ENCODE results near the gene LRP2BP. TPM values are rescaled to one million over a fixed set of nuclear protein-coding genes. Genes with fewer than 3 reads are reported as not detected.

The LRP2BP gene
- total RNA-seq, 1 experiment from 2014 or later = 0.33 TPM

DNA sequence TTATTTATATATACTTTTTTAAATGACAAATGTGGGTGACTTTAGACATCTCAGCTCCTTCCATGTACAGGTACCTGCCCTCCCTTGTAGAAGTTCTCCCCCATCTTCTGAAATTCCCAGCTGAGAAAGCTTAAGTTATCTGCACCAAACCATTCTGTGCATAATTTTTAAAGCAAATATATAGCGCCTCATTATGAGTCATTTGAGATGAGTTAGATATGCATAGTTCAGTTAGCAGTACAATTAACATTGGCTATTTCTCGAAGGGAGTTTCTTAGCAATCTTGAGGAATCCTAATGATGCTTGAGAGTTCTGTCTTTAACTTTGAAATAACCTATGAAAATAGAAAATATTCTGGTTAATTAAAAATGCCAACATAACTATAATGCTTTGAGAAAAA, 49.5 kb upstream of the LRP2BP start:
- TF ChIP-seq ZNF512 (CRISPR knock-in tag; IDR thresholded peaks at IDR 0.05; ENCODE audit: borderline replicate concordance) (no peak), ZNF219 (CRISPR knock-in tag; IDR thresholded peaks at IDR 0.05; ENCODE audit: borderline replicate concordance) (no peak), EMX1 (CRISPR knock-in tag; IDR thresholded peaks at IDR 0.05) (no peak), E2F4 (CRISPR knock-in tag; IDR thresholded peaks at IDR 0.05; ENCODE audit: borderline replicate concordance, low read depth) (no peak), NFATC4 (CRISPR knock-in tag; IDR thresholded peaks at IDR 0.05) (no peak), CREB1 (CRISPR knock-in tag; IDR thresholded peaks at IDR 0.05) (no peak), NFE2L1 (CRISPR knock-in tag; IDR thresholded peaks at IDR 0.05) (no peak), JUN (CRISPR knock-in tag; IDR thresholded peaks at IDR 0.05) (no peak), JAZF1 (CRISPR knock-in tag; IDR thresholded peaks at IDR 0.05) (no peak)
- TF ChIP-seq, protein P1, sequence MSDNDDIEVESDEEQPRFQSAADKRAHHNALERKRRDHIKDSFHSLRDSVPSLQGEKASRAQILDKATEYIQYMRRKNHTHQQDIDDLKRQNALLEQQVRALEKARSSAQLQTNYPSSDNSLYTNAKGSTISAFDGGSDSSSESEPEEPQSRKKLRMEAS (CRISPR knock-in tag; IDR thresholded peaks at IDR 0.05) = no peak
- TF ChIP-seq, protein P2, sequence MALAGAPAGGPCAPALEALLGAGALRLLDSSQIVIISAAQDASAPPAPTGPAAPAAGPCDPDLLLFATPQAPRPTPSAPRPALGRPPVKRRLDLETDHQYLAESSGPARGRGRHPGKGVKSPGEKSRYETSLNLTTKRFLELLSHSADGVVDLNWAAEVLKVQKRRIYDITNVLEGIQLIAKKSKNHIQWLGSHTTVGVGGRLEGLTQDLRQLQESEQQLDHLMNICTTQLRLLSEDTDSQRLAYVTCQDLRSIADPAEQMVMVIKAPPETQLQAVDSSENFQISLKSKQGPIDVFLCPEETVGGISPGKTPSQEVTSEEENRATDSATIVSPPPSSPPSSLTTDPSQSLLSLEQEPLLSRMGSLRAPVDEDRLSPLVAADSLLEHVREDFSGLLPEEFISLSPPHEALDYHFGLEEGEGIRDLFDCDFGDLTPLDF (CRISPR knock-in tag; IDR thresholded peaks at IDR 0.05) = no peak
- TF ChIP-seq, protein P3, sequence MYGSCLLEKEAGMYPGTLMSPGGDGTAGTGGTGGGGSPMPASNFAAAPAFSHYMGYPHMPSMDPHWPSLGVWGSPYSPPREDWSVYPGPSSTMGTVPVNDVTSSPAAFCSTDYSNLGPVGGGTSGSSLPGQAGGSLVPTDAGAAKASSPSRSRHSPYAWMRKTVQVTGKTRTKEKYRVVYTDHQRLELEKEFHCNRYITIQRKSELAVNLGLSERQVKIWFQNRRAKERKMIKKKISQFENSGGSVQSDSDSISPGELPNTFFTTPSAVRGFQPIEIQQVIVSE (CRISPR knock-in tag; IDR thresholded peaks at IDR 0.05; ENCODE audit: borderline replicate concordance) = no peak
- POLR2A ChIA-PET = no interaction called here
- no peaks in the 10 kb centered on the region for H3K9me3 Mint-ChIP-seq
- no peak overlapping the region for H3K4me3 Mint-ChIP-seq
- CTCF ChIA-PET = no interaction called here
- H3K27ac Mint-ChIP-seq = no peak overlapping the region
- H3K27me3 Mint-ChIP-seq (ENCODE audit: low read depth) = no peaks in the 10 kb centered on the region
- H3K36me3 Mint-ChIP-seq = no peaks in the 10 kb centered on the region
- no peak for DNase-seq (ENCODE audit: low spot score)
- no peak for ATAC-seq
- H3K4me1 Mint-ChIP-seq = no peaks in the 10 kb centered on the region

- CTCF ChIA-PET = interaction anchor here (1.2 kb wide), 1 partner anchor 597 kb away, joined by 3 read pairs; no protein-coding TSS in a partner anchor
- POLR2A ChIA-PET = no interaction called here
- Mint-ChIP-seq H3K9me3 (no peaks in the 10 kb centered on the region), H3K4me3 (no peak overlapping the region), H3K4me1 (no peaks in the 10 kb centered on the region), H3K27me3 (ENCODE audit: low read depth) (no peaks in the 10 kb centered on the region), H3K27ac (no peak overlapping the region), H3K36me3 (no peaks in the 10 kb centered on the region)
- no peak for DNase-seq (ENCODE audit: low spot score)
- TF ChIP-seq NFE2L1 (CRISPR knock-in tag; IDR thresholded peaks at IDR 0.05) = no peak
- no peak for TF ChIP-seq JUN (CRISPR knock-in tag; IDR thresholded peaks at IDR 0.05)
- no peak for TF ChIP-seq ZBTB21 (CRISPR knock-in tag; IDR thresholded peaks at IDR 0.05; ENCODE audit: borderline replicate concordance)
- peak; percentile 97 for TF ChIP-seq HMGA2 (CRISPR knock-in tag; IDR thresholded peaks at IDR 0.05)
- TF ChIP-seq IRF2 (CRISPR knock-in tag; IDR thresholded peaks at IDR 0.05; ENCODE audit: borderline replicate concordance, low read depth) = no peak
- TF ChIP-seq GABPB1 (CRISPR knock-in tag; IDR thresholded peaks at IDR 0.05) = no peak
- TF ChIP-seq USF1 (CRISPR knock-in tag; IDR thresholded peaks at IDR 0.05) = no peak
- ATAC-seq = no peak
These were observed 45.8 kb upstream of the LRP2BP start for GRCh38 chr4:185441479-185441878.

DNA sequence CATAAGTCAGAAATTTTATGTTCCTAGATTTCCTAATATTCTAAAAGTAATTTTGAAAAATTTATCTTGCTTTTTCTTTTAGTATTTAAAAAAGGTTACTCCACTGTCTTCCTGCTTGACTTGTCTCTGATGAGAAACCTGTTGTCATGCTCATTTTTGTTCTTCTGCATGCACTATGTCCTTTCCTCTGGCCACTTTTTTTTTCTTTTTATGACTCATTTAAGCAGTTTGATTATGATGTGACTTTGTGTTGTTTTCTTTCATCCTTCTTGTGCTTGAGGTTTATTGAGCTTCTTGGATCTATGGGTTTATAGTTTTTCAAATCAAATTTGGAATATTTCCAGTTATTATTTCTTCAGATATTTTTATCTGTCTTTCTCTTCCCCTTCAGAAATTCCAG, 42.1 kb upstream of the LRP2BP start:
- Mint-ChIP-seq H3K27me3 (ENCODE audit: low read depth) (no peaks in the 10 kb centered on the region), H3K4me3 (no peak overlapping the region), H3K27ac (no peak overlapping the region), H3K4me1 (no peaks in the 10 kb centered on the region), H3K9me3 (no peaks in the 10 kb centered on the region), H3K36me3 (no peaks in the 10 kb centered on the region)
- ChIA-PET CTCF (no interaction called here), POLR2A (no interaction called here)
- no peak for ATAC-seq
- no peak for DNase-seq (ENCODE audit: low spot score)
- TF ChIP-seq, protein P2 (CRISPR knock-in tag; IDR thresholded peaks at IDR 0.05) = no peak
- TF ChIP-seq, protein P4, sequence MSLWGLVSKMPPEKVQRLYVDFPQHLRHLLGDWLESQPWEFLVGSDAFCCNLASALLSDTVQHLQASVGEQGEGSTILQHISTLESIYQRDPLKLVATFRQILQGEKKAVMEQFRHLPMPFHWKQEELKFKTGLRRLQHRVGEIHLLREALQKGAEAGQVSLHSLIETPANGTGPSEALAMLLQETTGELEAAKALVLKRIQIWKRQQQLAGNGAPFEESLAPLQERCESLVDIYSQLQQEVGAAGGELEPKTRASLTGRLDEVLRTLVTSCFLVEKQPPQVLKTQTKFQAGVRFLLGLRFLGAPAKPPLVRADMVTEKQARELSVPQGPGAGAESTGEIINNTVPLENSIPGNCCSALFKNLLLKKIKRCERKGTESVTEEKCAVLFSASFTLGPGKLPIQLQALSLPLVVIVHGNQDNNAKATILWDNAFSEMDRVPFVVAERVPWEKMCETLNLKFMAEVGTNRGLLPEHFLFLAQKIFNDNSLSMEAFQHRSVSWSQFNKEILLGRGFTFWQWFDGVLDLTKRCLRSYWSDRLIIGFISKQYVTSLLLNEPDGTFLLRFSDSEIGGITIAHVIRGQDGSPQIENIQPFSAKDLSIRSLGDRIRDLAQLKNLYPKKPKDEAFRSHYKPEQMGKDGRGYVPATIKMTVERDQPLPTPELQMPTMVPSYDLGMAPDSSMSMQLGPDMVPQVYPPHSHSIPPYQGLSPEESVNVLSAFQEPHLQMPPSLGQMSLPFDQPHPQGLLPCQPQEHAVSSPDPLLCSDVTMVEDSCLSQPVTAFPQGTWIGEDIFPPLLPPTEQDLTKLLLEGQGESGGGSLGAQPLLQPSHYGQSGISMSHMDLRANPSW (CRISPR knock-in tag; conservative IDR thresholded peaks at IDR 0.05; ENCODE audit: low read depth) = no peak
- TF ChIP-seq, protein P5, sequence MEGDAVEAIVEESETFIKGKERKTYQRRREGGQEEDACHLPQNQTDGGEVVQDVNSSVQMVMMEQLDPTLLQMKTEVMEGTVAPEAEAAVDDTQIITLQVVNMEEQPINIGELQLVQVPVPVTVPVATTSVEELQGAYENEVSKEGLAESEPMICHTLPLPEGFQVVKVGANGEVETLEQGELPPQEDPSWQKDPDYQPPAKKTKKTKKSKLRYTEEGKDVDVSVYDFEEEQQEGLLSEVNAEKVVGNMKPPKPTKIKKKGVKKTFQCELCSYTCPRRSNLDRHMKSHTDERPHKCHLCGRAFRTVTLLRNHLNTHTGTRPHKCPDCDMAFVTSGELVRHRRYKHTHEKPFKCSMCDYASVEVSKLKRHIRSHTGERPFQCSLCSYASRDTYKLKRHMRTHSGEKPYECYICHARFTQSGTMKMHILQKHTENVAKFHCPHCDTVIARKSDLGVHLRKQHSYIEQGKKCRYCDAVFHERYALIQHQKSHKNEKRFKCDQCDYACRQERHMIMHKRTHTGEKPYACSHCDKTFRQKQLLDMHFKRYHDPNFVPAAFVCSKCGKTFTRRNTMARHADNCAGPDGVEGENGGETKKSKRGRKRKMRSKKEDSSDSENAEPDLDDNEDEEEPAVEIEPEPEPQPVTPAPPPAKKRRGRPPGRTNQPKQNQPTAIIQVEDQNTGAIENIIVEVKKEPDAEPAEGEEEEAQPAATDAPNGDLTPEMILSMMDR (IDR thresholded peaks at IDR 0.05) = no peak

Data from WTC11 (cell line).